HG02970 (cell line): ENCODE measurements around the gene SSR4.

ENCODE experiments used
- ATAC-seq: cut with Tn5 transposase; IDR thresholded peaks from one replicate; pipeline ENCODE4 v1.9.1; 2021; ENCODE audit warnings: mild to moderate bottlenecking, moderate library complexity, moderate number of reproducible peaks; ENCODE audit not compliant: unreplicated experiment, low FRiP score

SSR4 gene

GRCh38 chrX:153780678-153781427 lies 13.6 kb upstream of the SSR4 start, which contains the start of gene SRPK3:
SRPK3 (plus strand) TSS chrX:153781041; CDS start chrX:153781087, 46 bp downstream.
- no peak for ATAC-seq

GRCh38 chrX:153781428-153782047 lies 12.9 kb upstream of the SSR4 start:
- ATAC-seq, result no peak

GRCh38 chrX:153782313-153782712 lies 12.2 kb upstream of the SSR4 start:
- ATAC-seq, result no peak

GRCh38 chrX:153782871-153783270 lies 11.6 kb upstream of the SSR4 start:
- no peak for ATAC-seq

GRCh38 chrX:153783378-153784013 lies 11.0 kb upstream of the SSR4 start:
- ATAC-seq, result no peak

GRCh38 chrX:153784325-153784967 lies 10.0 kb upstream of the SSR4 start:
- no peak for ATAC-seq

- no peak for ATAC-seq
Measured at GRCh38 chrX:153786669-153787068, 7.8 kb upstream of the SSR4 start.

- ATAC-seq, result no peak
Measured at GRCh38 chrX:153789654-153790053, 4.8 kb upstream of the SSR4 start.

GRCh38 chrX:153791104-153791852 lies 3.2 kb upstream of the SSR4 start:
- ATAC-seq, result no peak

GRCh38 chrX:153792368-153792767 lies 2.1 kb upstream of the SSR4 start:
- no peak for ATAC-seq

- no peak for ATAC-seq
Measured at GRCh38 chrX:153793291-153793690, 1.2 kb upstream of the SSR4 start.

GRCh38 chrX:153794897-153795816 lies 689 bp downstream of the SSR4 start:
- no peak for ATAC-seq

GRCh38 chrX:153797415-153798015 lies 3.0 kb downstream of the SSR4 start:
- ATAC-seq, result no peak

GRCh38 chrX:153799326-153799725 lies 4.9 kb downstream of the SSR4 start:
- no peak for ATAC-seq

- no peak for ATAC-seq
Measured at GRCh38 chrX:153800177-153800722, 5.8 kb downstream of the SSR4 start.

- no peak for ATAC-seq
Measured at GRCh38 chrX:153800746-153801145, 6.3 kb downstream of the SSR4 start.

- no peak for ATAC-seq
Measured at GRCh38 chrX:153801669-153802068, 7.2 kb downstream of the SSR4 start.

GRCh38 chrX:153802513-153803045 lies 8.1 kb downstream of the SSR4 start:
- no peak for ATAC-seq
